HG02678 (cell line): ENCODE data around the gene THAP5.

Source experiments
- ATAC-seq: cut with Tn5 transposase; IDR thresholded peaks from one replicate; pipeline ENCODE4 v1.9.1; 2021; ENCODE audit warnings: mild to moderate bottlenecking, moderate library complexity; ENCODE audit not compliant: unreplicated experiment

The THAP5 gene

GRCh38 chr7:108569381-108570145, at the start of gene THAP5, which contains the start of gene DNAJB9:
THAP5 (minus strand) TSS chr7:108569706; CDS start chr7:108569569, 137 bp downstream.
DNAJB9 (plus strand) TSS chr7:108569874; CDS start chr7:108571727, 1,853 bp downstream.
- ATAC-seq: peak; percentile 93

- no peak for ATAC-seq
Observed at GRCh38 chr7:108618056-108618455, 48.5 kb upstream of the THAP5 start.

- ATAC-seq: no peak
Observed at GRCh38 chr7:108614896-108615295, 45.4 kb upstream of the THAP5 start.

- ATAC-seq: no peak
Observed at GRCh38 chr7:108613949-108614381, 44.5 kb upstream of the THAP5 start.

- peak; percentile 87 for ATAC-seq
Observed at GRCh38 chr7:108613147-108613948, 43.8 kb upstream of the THAP5 start.

- no peak for ATAC-seq
Observed at GRCh38 chr7:108611268-108611667, 41.8 kb upstream of the THAP5 start.

- ATAC-seq: no peak
Observed at GRCh38 chr7:108609643-108610042, 40.1 kb upstream of the THAP5 start.

GRCh38 chr7:108605559-108606201, 36.2 kb upstream of the THAP5 start:
- no peak for ATAC-seq

- no peak for ATAC-seq
Observed at GRCh38 chr7:108604307-108605077, 35.0 kb upstream of the THAP5 start.

GRCh38 chr7:108603656-108604306, 34.3 kb upstream of the THAP5 start:
- no peak for ATAC-seq

- ATAC-seq: no peak
Observed at GRCh38 chr7:108600399-108600798, 30.9 kb upstream of the THAP5 start.

- ATAC-seq: no peak
Observed at GRCh38 chr7:108598914-108599580, 29.5 kb upstream of the THAP5 start.

- no peak for ATAC-seq
Observed at GRCh38 chr7:108598153-108598552, 28.6 kb upstream of the THAP5 start.

- ATAC-seq: no peak
Observed at GRCh38 chr7:108596560-108596959, 27.1 kb upstream of the THAP5 start.

GRCh38 chr7:108592646-108593201, 23.2 kb upstream of the THAP5 start:
- ATAC-seq: no peak

- no peak for ATAC-seq
Observed at GRCh38 chr7:108590606-108591005, 21.1 kb upstream of the THAP5 start.

GRCh38 chr7:108589874-108590273, 20.4 kb upstream of the THAP5 start:
- no peak for ATAC-seq

- no peak for ATAC-seq
Observed at GRCh38 chr7:108589199-108589598, 19.7 kb upstream of the THAP5 start.

GRCh38 chr7:108586274-108586710, 16.8 kb upstream of the THAP5 start:
- ATAC-seq: no peak
